GM12891 (cell line): ENCODE results near the gene TMCO5A.
"Not testable (repeated sequence)": the region's sequence is repeated elsewhere in the genome, so short reads cannot be mapped to it uniquely, and the experiment has no call there.

Experiments used
- POLR2A ChIP-seq: IDR thresholded peaks from 2 replicates; pipeline ENCODE4 v1.6.1; 2011; ENCODE audit warnings: low read depth, low read length, control low read depth
- POLR2AphosphoS5 ChIP-seq: IDR thresholded peaks from 2 replicates; pipeline ENCODE4 v1.6.1; 2011; ENCODE audit warnings: low read depth, low read length, control low read depth
- SPI1 ChIP-seq: IDR thresholded peaks from 2 replicates; pipeline ENCODE4 v1.6.1; 2011; ENCODE audit warnings: low read depth, low read length, control low read depth
- TAF1 ChIP-seq: IDR thresholded peaks from 2 replicates; pipeline ENCODE4 v1.6.1; 2011; ENCODE audit warnings: low read depth, low read length, control low read depth

- TF ChIP-seq TAF1, POLR2AphosphoS5, POLR2A, SPI1: not testable (repeated sequence)
Measured at GRCh38 chr15:37960742-37961141, 26.3 kb downstream of the TMCO5A start.
